ENCODE results near the gene TMEM120B.
"Not testable (repeated sequence)": the region's sequence is repeated elsewhere in the genome, so short reads cannot be mapped to it uniquely, and the experiment has no call there.

Gene TMEM120B

GRCh38 chr12:121712461-121713256, at the start of gene TMEM120B:
TSS of gene TMEM120B (plus strand) at chr12:121712752. CDS start at chr12:121712896, 144 bp downstream.
- DNase-seq, result peak; percentile 86

- no peak for DNase-seq
Observed at GRCh38 chr12:121663610-121663929, 49.0 kb upstream of the TMEM120B start.

GRCh38 chr12:121666829-121667228, 45.7 kb upstream of the TMEM120B start:
- not testable (repeated sequence) for DNase-seq

GRCh38 chr12:121668750-121669520, 43.6 kb upstream of the TMEM120B start:
- DNase-seq, result peak; percentile 72

- no peak for DNase-seq
Observed at GRCh38 chr12:121669521-121669900, 43.0 kb upstream of the TMEM120B start, which contains the start of gene MORN3. TSS of gene MORN3 (minus strand) at chr12:121669654. CDS start at chr12:121669483, 171 bp downstream.

- no peak for DNase-seq
Observed at GRCh38 chr12:121673013-121673511, 39.5 kb upstream of the TMEM120B start.

GRCh38 chr12:121676190-121676589, 36.4 kb upstream of the TMEM120B start:
- no peak for DNase-seq

GRCh38 chr12:121678305-121678704, 34.2 kb upstream of the TMEM120B start:
- DNase-seq, result no peak

GRCh38 chr12:121678716-121679300, 33.7 kb upstream of the TMEM120B start:
- DNase-seq, result no peak

- DNase-seq, result not testable (repeated sequence)
Observed at GRCh38 chr12:121679661-121680197, 32.8 kb upstream of the TMEM120B start.

GRCh38 chr12:121688966-121689365, 23.6 kb upstream of the TMEM120B start:
- DNase-seq, result no peak

- no peak for DNase-seq
Observed at GRCh38 chr12:121689430-121689829, 23.1 kb upstream of the TMEM120B start.

- DNase-seq, result not testable (repeated sequence)
Observed at GRCh38 chr12:121692744-121693143, 19.8 kb upstream of the TMEM120B start.

- DNase-seq, result no peak
Observed at GRCh38 chr12:121693155-121693687, 19.3 kb upstream of the TMEM120B start.

GRCh38 chr12:121697093-121697698, 15.4 kb upstream of the TMEM120B start:
- DNase-seq, result no peak

- not testable (repeated sequence) for DNase-seq
Observed at GRCh38 chr12:121697861-121698260, 14.7 kb upstream of the TMEM120B start.

GRCh38 chr12:121701667-121702277, 10.8 kb upstream of the TMEM120B start:
- DNase-seq, result no peak

GRCh38 chr12:121702944-121703343, 9.6 kb upstream of the TMEM120B start:
- DNase-seq, result no peak

GRCh38 chr12:121705514-121705913, 7.0 kb upstream of the TMEM120B start:
- DNase-seq, result no peak

- DNase-seq, result no peak
Observed at GRCh38 chr12:121708313-121709063, 4.1 kb upstream of the TMEM120B start.

GRCh38 chr12:121709064-121709424, 3.5 kb upstream of the TMEM120B start:
- DNase-seq, result not testable (repeated sequence)
